ENCODE data around the gene ZNF618. TPM values are rescaled to one million over a fixed set of nuclear protein-coding genes. Genes with fewer than 3 reads are reported as not detected.

ZNF618 gene
- total and polyA plus RNA-seq, 2 experiments from 2014 or later: 20.0 to 26.0 TPM

GRCh38 chr9:113910036-113910639 is 34.0 kb downstream of the ZNF618 start:
- DNase-seq (ENCODE audit: low read depth in 1 of 2, low spot score in 1 of 2): no peak
- Histone ChIP-seq H3K27ac (no peak overlapping the region), H3K36me3 (no peaks in the 10 kb centered on the region), H3K27me3 (no peaks in the 10 kb centered on the region), H3K4me3 (no peak overlapping the region), H3K9me3 (ENCODE audit: low read depth) (no peaks in the 10 kb centered on the region), H3K4me1 (ENCODE audit: low read depth) (no peaks in the 10 kb centered on the region)
- TF ChIP-seq CTCF (IDR thresholded peaks at IDR 0.05; ENCODE audit: low read depth, low read length): no peak

GRCh38 chr9:113911850-113912557 is 35.9 kb downstream of the ZNF618 start:
- H3K36me3 ChIP-seq: no peaks in the 10 kb centered on the region
- H3K27ac ChIP-seq: peak overlapping the region; percentile 78
- H3K9me3 ChIP-seq (ENCODE audit: low read depth): no peaks in the 10 kb centered on the region
- H3K27me3 ChIP-seq: no peaks in the 10 kb centered on the region
- DNase-seq (ENCODE audit: low read depth in 1 of 2, low spot score in 1 of 2): no peak
- no peak for TF ChIP-seq CTCF (IDR thresholded peaks at IDR 0.05; ENCODE audit: low read depth, low read length)
- no peaks in the 10 kb centered on the region for H3K4me1 ChIP-seq (ENCODE audit: low read depth)
- H3K4me3 ChIP-seq: no peak overlapping the region

- Histone ChIP-seq H3K4me3 (no peak overlapping the region), H3K9me3 (ENCODE audit: low read depth) (no peaks in the 10 kb centered on the region), H3K27ac (peak overlapping the region; percentile 78), H3K36me3 (no peaks in the 10 kb centered on the region), H3K27me3 (no peaks in the 10 kb centered on the region), H3K4me1 (ENCODE audit: low read depth) (no peaks in the 10 kb centered on the region)
- DNase-seq (ENCODE audit: low read depth in 1 of 2, low spot score in 1 of 2): peak in 1 of 2 donors; percentile 30
- no peak for TF ChIP-seq CTCF (IDR thresholded peaks at IDR 0.05; ENCODE audit: low read depth, low read length)
These were observed 36.7 kb downstream of the ZNF618 start for GRCh38 chr9:113912816-113913215.

GRCh38 chr9:113913426-113914195 is 37.5 kb downstream of the ZNF618 start:
- H3K27me3 ChIP-seq: no peaks in the 10 kb centered on the region
- no peaks in the 10 kb centered on the region for H3K9me3 ChIP-seq (ENCODE audit: low read depth)
- peak in 1 of 2 donors; percentile 48 for DNase-seq (ENCODE audit: low read depth in 1 of 2, low spot score in 1 of 2)
- TF ChIP-seq CTCF (IDR thresholded peaks at IDR 0.05; ENCODE audit: low read depth, low read length): no peak
- H3K4me1 ChIP-seq (ENCODE audit: low read depth): no peaks in the 10 kb centered on the region
- H3K27ac ChIP-seq: no peak overlapping the region
- H3K4me3 ChIP-seq: no peak overlapping the region
- H3K36me3 ChIP-seq: no peaks in the 10 kb centered on the region

- TF ChIP-seq CTCF (IDR thresholded peaks at IDR 0.05; ENCODE audit: low read depth, low read length): no peak
- Histone ChIP-seq H3K4me3 (no peak overlapping the region), H3K9me3 (ENCODE audit: low read depth) (no peaks in the 10 kb centered on the region), H3K4me1 (ENCODE audit: low read depth) (no peaks in the 10 kb centered on the region), H3K36me3 (no peaks in the 10 kb centered on the region), H3K27ac (no peak overlapping the region), H3K27me3 (no peaks in the 10 kb centered on the region)
- DNase-seq (ENCODE audit: low read depth in 1 of 2, low spot score in 1 of 2): no peak
These were observed 38.4 kb downstream of the ZNF618 start for GRCh38 chr9:113914517-113914916.

Measured in cardiac muscle cell (in vitro differentiated cells and primary cell).